Left ventricle myocardium inferior (tissue), 1 donor: ENCODE results near the gene LEKR1. TPM values are rescaled to one million over a fixed set of nuclear protein-coding genes. Genes with fewer than 3 reads are reported as not detected.

ENCODE experiments used
- DNase-seq: peaks from one replicate; pipeline ENCODE4 v3.0.0-alpha.2; 2020
- H3K27ac ChIP-seq: fragments of 200-600 bp; replicated peaks from 2 replicates; pipeline ENCODE4 v1.8.0; 2021
- H3K27me3 ChIP-seq: fragments of 200-600 bp; 2 replicates; pipeline ENCODE4 v1.8.0; 2021; ENCODE audit warnings: low read depth
- H3K36me3 ChIP-seq: fragments of 200-600 bp; 2 replicates; pipeline ENCODE4 v1.8.0; 2021
- H3K4me1 ChIP-seq: fragments of 200-600 bp; 2 replicates; pipeline ENCODE4 v1.8.0; 2021
- H3K4me3 ChIP-seq: fragments of 200-600 bp; 2 replicates; pipeline ENCODE4 v1.8.0; 2021; ENCODE audit warnings: mild to moderate bottlenecking, moderate library complexity
- H3K9me3 ChIP-seq: fragments of 200-600 bp; replicated peaks from 2 replicates; pipeline ENCODE4 v1.8.0; 2021
- intact Hi-C: fragments of 100-400 bp; cut with micrococcal nuclease; formaldehyde crosslinking; loops from one replicate; pipeline ENCODE4 v1.11.0; 2022
- total RNA-seq: library from RNA; stranded (reverse); fragmentation: NEBNext Ultra II Directional; extraction: Animal tissue kit (Norgen Biotek cat#: 25700); gene quantifications from one replicate; pipeline ENCODE4 v1.2.1, GENCODE V29; 2021
- TF ChIP-seq, protein P1 (sequence below): fragments of 200-600 bp; IDR thresholded peaks from 2 replicates; pipeline ENCODE4 v1.8.0; 2021; ENCODE audit warnings: antibody characterized with exemption, mild to moderate bottlenecking, borderline replicate concordance
- donor health status: DM: no; HTN: yes; CAD: no; lungs with severe emphysema.

The LEKR1 gene
- total RNA-seq, 1 donor from 2014 or later, result 0.71 TPM

DNA sequence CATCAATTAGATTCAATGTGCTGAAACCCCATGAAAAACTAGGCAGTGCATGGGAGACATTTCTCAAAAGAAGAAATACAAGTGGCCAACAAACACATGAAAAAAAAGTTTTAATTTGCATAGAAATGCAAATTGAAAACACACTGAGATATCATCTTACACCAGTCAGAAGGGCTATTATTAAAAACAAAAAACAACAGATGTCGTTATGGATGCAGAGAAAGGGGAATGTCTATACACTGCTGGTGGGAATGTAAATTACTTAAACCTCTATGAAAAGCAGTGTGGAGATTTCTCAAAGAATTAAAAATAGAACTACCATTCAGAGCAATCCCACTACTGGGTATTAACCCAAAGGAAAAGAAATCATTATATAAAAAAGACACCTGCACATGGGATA, 235.1 kb downstream of the LEKR1 start:
- TF ChIP-seq, protein P1, sequence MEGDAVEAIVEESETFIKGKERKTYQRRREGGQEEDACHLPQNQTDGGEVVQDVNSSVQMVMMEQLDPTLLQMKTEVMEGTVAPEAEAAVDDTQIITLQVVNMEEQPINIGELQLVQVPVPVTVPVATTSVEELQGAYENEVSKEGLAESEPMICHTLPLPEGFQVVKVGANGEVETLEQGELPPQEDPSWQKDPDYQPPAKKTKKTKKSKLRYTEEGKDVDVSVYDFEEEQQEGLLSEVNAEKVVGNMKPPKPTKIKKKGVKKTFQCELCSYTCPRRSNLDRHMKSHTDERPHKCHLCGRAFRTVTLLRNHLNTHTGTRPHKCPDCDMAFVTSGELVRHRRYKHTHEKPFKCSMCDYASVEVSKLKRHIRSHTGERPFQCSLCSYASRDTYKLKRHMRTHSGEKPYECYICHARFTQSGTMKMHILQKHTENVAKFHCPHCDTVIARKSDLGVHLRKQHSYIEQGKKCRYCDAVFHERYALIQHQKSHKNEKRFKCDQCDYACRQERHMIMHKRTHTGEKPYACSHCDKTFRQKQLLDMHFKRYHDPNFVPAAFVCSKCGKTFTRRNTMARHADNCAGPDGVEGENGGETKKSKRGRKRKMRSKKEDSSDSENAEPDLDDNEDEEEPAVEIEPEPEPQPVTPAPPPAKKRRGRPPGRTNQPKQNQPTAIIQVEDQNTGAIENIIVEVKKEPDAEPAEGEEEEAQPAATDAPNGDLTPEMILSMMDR, result no peak
- DNase-seq, result no peak
- Histone ChIP-seq H3K36me3 (no peaks in the 10 kb centered on the region), H3K4me3 (no peak overlapping the region), H3K4me1 (peaks cover 7% of the 10 kb centered on the region), H3K27me3 (no peaks in the 10 kb centered on the region), H3K27ac (no peak overlapping the region), H3K9me3 (no peaks in the 10 kb centered on the region)
- intact Hi-C loops, result no loop called here

DNA sequence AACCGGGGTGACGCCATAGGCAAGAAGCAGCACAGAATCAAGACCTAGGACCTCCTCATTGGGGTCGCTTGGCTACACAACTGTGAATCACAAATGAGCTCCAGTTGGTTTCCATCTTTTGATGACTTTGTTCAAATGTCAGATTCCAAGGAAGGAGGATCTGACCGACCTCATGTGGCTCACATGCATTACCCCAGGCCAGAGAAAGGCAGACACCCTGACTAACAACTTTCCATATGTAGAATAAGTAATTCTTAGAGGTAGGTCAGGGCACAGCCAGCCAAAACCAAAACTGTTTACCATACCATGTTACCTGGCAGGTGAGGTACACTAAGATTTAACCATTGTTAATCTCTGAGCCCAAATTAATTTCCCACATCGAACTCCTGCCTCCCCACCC, 237.3 kb downstream of the LEKR1 start:
- Histone ChIP-seq H3K27ac (no peak overlapping the region), H3K9me3 (no peaks in the 10 kb centered on the region), H3K27me3 (no peaks in the 10 kb centered on the region), H3K4me1 (peaks cover 7% of the 10 kb centered on the region), H3K36me3 (no peaks in the 10 kb centered on the region), H3K4me3 (no peak overlapping the region)
- intact Hi-C loops, result no loop called here
- DNase-seq, result no peak
- TF ChIP-seq, protein P1, result no peak

DNA sequence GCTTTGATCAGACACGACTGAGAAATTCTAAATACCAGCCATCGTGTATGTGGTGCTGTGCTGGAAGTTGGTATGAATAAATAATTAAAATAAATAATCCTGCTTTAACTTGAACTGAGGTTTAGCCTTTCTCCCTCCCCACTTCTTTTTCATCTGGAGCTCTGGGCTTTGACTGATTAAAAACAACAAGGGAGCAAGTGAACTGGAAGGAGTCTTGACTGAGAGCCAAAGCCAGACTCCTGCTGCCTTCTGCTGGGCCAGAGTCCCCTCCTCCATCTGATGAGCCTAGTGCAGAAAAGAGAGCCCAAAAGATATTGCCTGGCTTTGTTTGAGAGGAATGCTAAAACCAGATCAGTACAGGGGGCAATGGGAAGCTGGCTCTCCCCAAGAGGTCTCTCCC, 237.8 kb downstream of the LEKR1 start:
- Histone ChIP-seq H3K4me3 (no peak overlapping the region), H3K36me3 (no peaks in the 10 kb centered on the region), H3K27ac (no peak overlapping the region), H3K27me3 (no peaks in the 10 kb centered on the region), H3K4me1 (peaks cover 7% of the 10 kb centered on the region), H3K9me3 (no peaks in the 10 kb centered on the region)
- intact Hi-C loops, result no loop called here
- TF ChIP-seq, protein P1, result no peak
- DNase-seq, result no peak

DNA sequence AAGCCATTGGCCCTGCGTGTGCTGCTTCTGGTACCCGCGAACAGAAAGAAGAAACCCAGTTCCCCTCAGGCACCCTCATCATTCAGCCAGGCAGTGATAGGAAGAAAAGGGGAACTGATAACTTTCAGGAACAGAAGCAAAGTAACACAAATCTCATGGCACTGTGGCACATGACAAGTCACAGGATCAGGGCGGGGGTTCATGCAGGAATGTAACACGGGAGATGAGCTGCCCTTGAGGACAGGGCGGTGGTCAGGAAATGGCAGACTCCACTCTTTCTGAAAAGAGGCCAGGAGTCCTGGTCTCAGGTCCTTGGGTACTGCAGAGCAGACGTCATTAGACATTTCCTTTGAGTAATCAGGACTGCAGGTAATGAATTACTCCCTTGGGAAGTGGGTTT, 238.2 kb downstream of the LEKR1 start:
- Histone ChIP-seq H3K27me3 (no peaks in the 10 kb centered on the region), H3K36me3 (no peaks in the 10 kb centered on the region), H3K27ac (no peak overlapping the region), H3K4me1 (peaks cover 7% of the 10 kb centered on the region), H3K4me3 (no peak overlapping the region), H3K9me3 (no peaks in the 10 kb centered on the region)
- intact Hi-C loops, result no loop called here
- TF ChIP-seq, protein P1, result no peak
- DNase-seq, result no peak

DNA sequence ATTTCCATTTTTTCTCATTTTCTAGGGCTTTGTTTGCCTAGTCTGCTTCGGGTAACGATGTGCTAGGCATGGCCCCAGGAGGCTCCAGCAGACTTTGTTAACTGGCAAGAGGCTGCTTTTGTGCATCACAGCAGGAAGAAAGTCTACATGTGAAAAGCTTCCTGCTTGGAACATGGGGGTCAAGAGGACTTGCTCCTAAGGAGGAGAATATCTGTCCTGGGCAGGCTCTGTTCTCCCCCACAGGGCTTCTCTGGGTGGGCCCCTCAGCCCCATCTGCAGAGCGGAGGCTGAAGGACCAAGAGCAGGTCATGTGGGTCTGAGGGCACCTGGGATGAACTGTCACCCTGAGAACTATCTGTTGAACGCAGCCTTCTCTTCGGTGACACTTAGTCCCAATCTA, 239.0 kb downstream of the LEKR1 start:
- no peak for DNase-seq
- no peaks in the 10 kb centered on the region for H3K9me3 ChIP-seq
- H3K36me3 ChIP-seq, result no peaks in the 10 kb centered on the region
- intact Hi-C loops, result no loop called here
- TF ChIP-seq, protein P1, result no peak
- H3K27ac ChIP-seq, result no peak overlapping the region
- no peak overlapping the region for H3K4me3 ChIP-seq
- peaks cover 7% of the 10 kb centered on the region for H3K4me1 ChIP-seq
- no peaks in the 10 kb centered on the region for H3K27me3 ChIP-seq
